BLaER1 treated with 17β-estradiol and CSF1 and Interleukin-3, amounts not matched to agents 10 nM and 100 nM (cell line): ENCODE measurements around the gene HPCAL4.
A peak's percentile ranks its signal among the peaks of the same experiment; 100 is the strongest.

Experiments used
- H3K27ac ChIP-seq, 11 experiments: shearing (Covaris generic); formaldehyde crosslinking; 2 replicates each; pipeline ENCODE4 v1.8.1; 2022
- H3K27me3 ChIP-seq, 11 experiments: shearing (Covaris generic); formaldehyde crosslinking; 2 replicates each; pipeline ENCODE4 v1.8.1; 2022
- H3K36me3 ChIP-seq, 11 experiments: shearing (Covaris generic); formaldehyde crosslinking; 2 replicates each; pipeline ENCODE4 v1.8.1; 2022
- H3K4me1 ChIP-seq, 10 experiments: shearing (Covaris generic); formaldehyde crosslinking; 2 replicates each; pipeline ENCODE4 v1.8.1; 2022
- H3K4me2 ChIP-seq, 11 experiments: shearing (Covaris generic); formaldehyde crosslinking; 2 replicates each; pipeline ENCODE4 v1.8.1; 2022
- H3K4me3 ChIP-seq, 10 experiments: shearing (Covaris generic); formaldehyde crosslinking; 2 replicates each; pipeline ENCODE4 v1.8.1; 2022
- H3K9ac ChIP-seq, 11 experiments: shearing (Covaris generic); formaldehyde crosslinking; 2 replicates each; pipeline ENCODE4 v1.8.1; 2022
- H3K9me3 ChIP-seq, 11 experiments: shearing (Covaris generic); formaldehyde crosslinking; replicated peaks in 1 of 11; 2 replicates each; pipeline ENCODE4 v1.8.1; 2022
- H4K20me1 ChIP-seq, 11 experiments: shearing (Covaris generic); formaldehyde crosslinking; 2 replicates each; pipeline ENCODE4 v1.8.1; 2022
- Cebpa-rat ChIP-seq, 11 experiments: shearing (Covaris generic); IDR thresholded peaks; 2 replicates each; pipeline ENCODE4 v1.8.1; 2022

Gene HPCAL4

GRCh38 chr1:39668111-39668510 lies 23.1 kb downstream of the HPCAL4 start:
- Histone ChIP-seq H3K4me2 (no peak overlapping the region), H3K27ac (no peak overlapping the region), H4K20me1 (peaks cover 0 to 7% (median 0%) of the 10 kb centered on the region in 11 experiments; a peak in 2 of 22 replicates), H3K9me3 (no peaks in the 10 kb centered on the region), H3K36me3 (no peaks in the 10 kb centered on the region), H3K4me3 (no peak overlapping the region), H3K4me1 (peaks cover 7 to 22% (median 19%) of the 10 kb centered on the region in 10 experiments; a peak in 19 of 20 replicates), H3K27me3 (peaks cover 20 to 28% (median 23%) of the 10 kb centered on the region in 11 experiments), H3K9ac (no peak overlapping the region)
- TF ChIP-seq Cebpa-rat (IDR thresholded peaks at IDR 0.05) = no peak

GRCh38 chr1:39666772-39667171 lies 24.5 kb downstream of the HPCAL4 start:
- Histone ChIP-seq H3K27ac (no peak overlapping the region), H4K20me1 (peaks cover 0 to 7% (median 0%) of the 10 kb centered on the region in 11 experiments; a peak in 1 of 22 replicates), H3K4me1 (peaks cover 7 to 12% (median 10%) of the 10 kb centered on the region in 10 experiments; a peak in 19 of 20 replicates), H3K27me3 (peaks cover 12 to 17% (median 15%) of the 10 kb centered on the region in 11 experiments), H3K9ac (no peak overlapping the region), H3K36me3 (no peaks in the 10 kb centered on the region), H3K4me2 (no peak overlapping the region), H3K4me3 (no peak overlapping the region), H3K9me3 (no peaks in the 10 kb centered on the region)
- TF ChIP-seq Cebpa-rat (IDR thresholded peaks at IDR 0.05) = no peak

GRCh38 chr1:39663559-39663958 lies 27.7 kb downstream of the HPCAL4 start:
- Histone ChIP-seq H4K20me1 (no peaks in the 10 kb centered on the region; a peak in 1 of 22 replicates), H3K27me3 (no peaks in the 10 kb centered on the region), H3K4me3 (no peak overlapping the region), H3K4me2 (no peak overlapping the region), H3K27ac (no peak overlapping the region), H3K4me1 (peaks cover 0 to 5% (median 2%) of the 10 kb centered on the region in 10 experiments; a peak in 9 of 20 replicates), H3K36me3 (no peaks in the 10 kb centered on the region), H3K9me3 (no peaks in the 10 kb centered on the region), H3K9ac (no peak overlapping the region)
- TF ChIP-seq Cebpa-rat (IDR thresholded peaks at IDR 0.05) = no peak

GRCh38 chr1:39662861-39663260 lies 28.4 kb downstream of the HPCAL4 start:
- Histone ChIP-seq H3K9me3 (no peaks in the 10 kb centered on the region), H3K4me2 (no peak overlapping the region), H3K27me3 (no peaks in the 10 kb centered on the region), H3K4me1 (peaks cover under 1 to 12% (median 9%) of the 10 kb centered on the region in 10 experiments; a peak in 18 of 20 replicates), H4K20me1 (no peaks in the 10 kb centered on the region; a peak in 1 of 22 replicates), H3K36me3 (no peaks in the 10 kb centered on the region), H3K4me3 (no peak overlapping the region), H3K27ac (no peak overlapping the region), H3K9ac (no peak overlapping the region)
- no peak for TF ChIP-seq Cebpa-rat (IDR thresholded peaks at IDR 0.05)

GRCh38 chr1:39659538-39659937 lies 31.7 kb downstream of the HPCAL4 start:
- H3K27ac ChIP-seq = no peak overlapping the region
- H3K4me1 ChIP-seq = peaks cover 13 to 31% (median 25%) of the 10 kb centered on the region in 10 experiments
- H3K9me3 ChIP-seq = no peaks in the 10 kb centered on the region
- H3K36me3 ChIP-seq = no peaks in the 10 kb centered on the region
- H3K27me3 ChIP-seq = no peaks in the 10 kb centered on the region
- H4K20me1 ChIP-seq = peaks cover 0 to 5% (median 0%) of the 10 kb centered on the region in 11 experiments; a peak in 1 of 22 replicates
- H3K4me2 ChIP-seq = no peak overlapping the region
- no peak overlapping the region for H3K4me3 ChIP-seq
- no peak for TF ChIP-seq Cebpa-rat (IDR thresholded peaks at IDR 0.05)
- H3K9ac ChIP-seq = no peak overlapping the region

- no peak for TF ChIP-seq Cebpa-rat (IDR thresholded peaks at IDR 0.05)
- no peaks in the 10 kb centered on the region for H3K27me3 ChIP-seq
- no peaks in the 10 kb centered on the region for H3K9me3 ChIP-seq
- H3K36me3 ChIP-seq = no peaks in the 10 kb centered on the region
- H3K4me3 ChIP-seq = no peak overlapping the region
- no peak overlapping the region for H3K9ac ChIP-seq
- no peak overlapping the region for H3K27ac ChIP-seq
- H3K4me2 ChIP-seq = peak overlapping the region in 1 of 11 experiments; percentile 74; a peak in 1 of 22 replicates
- H3K4me1 ChIP-seq = peaks cover 17 to 35% (median 26%) of the 10 kb centered on the region in 10 experiments
- H4K20me1 ChIP-seq = peaks cover 0 to 5% (median 0%) of the 10 kb centered on the region in 11 experiments; a peak in 1 of 22 replicates
These were observed 32.1 kb downstream of the HPCAL4 start for GRCh38 chr1:39659110-39659509.

GRCh38 chr1:39657923-39658485 lies 33.2 kb downstream of the HPCAL4 start:
- Histone ChIP-seq H3K4me1 (peaks cover 19 to 40% (median 27%) of the 10 kb centered on the region in 10 experiments), H3K9ac (peak overlapping the region in 4 of 11 experiments; percentile 4 to 43 (median 18); a peak in 1 of 22 replicates), H3K27me3 (no peaks in the 10 kb centered on the region), H3K4me3 (no peak overlapping the region), H3K27ac (peak overlapping the region in 7 of 11 experiments; percentile 5 to 73 (median 33); a peak in 8 of 22 replicates), H4K20me1 (peaks cover 0 to 5% (median 0%) of the 10 kb centered on the region in 11 experiments; a peak in 1 of 22 replicates), H3K4me2 (peak overlapping the region; percentile 30 to 74 (median 64)), H3K9me3 (no peaks in the 10 kb centered on the region), H3K36me3 (no peaks in the 10 kb centered on the region)
- TF ChIP-seq Cebpa-rat (IDR thresholded peaks at IDR 0.05) = no peak

- peak overlapping the region in 7 of 11 experiments; percentile 9 to 52 (median 26); a peak in 6 of 22 replicates for H3K9ac ChIP-seq
- peak overlapping the region; percentile 30 to 74 (median 64) for H3K4me2 ChIP-seq
- peak in 2 of 11 experiments; percentile 32 to 48; a peak in 1 of 22 replicates for TF ChIP-seq Cebpa-rat (IDR thresholded peaks at IDR 0.05)
- no peaks in the 10 kb centered on the region for H3K27me3 ChIP-seq
- H3K36me3 ChIP-seq = no peaks in the 10 kb centered on the region
- H4K20me1 ChIP-seq = peaks cover 0 to 5% (median 0%) of the 10 kb centered on the region in 11 experiments; a peak in 1 of 22 replicates
- H3K4me3 ChIP-seq = no peak overlapping the region
- peak overlapping the region in 8 of 11 experiments; percentile 17 to 73 (median 58); a peak in 14 of 22 replicates for H3K27ac ChIP-seq
- peaks cover 21 to 40% (median 28%) of the 10 kb centered on the region in 10 experiments for H3K4me1 ChIP-seq
- no peaks in the 10 kb centered on the region for H3K9me3 ChIP-seq
These were observed 33.8 kb downstream of the HPCAL4 start for GRCh38 chr1:39657402-39657801.

- Histone ChIP-seq H4K20me1 (peaks cover 0 to 5% (median 0%) of the 10 kb centered on the region in 11 experiments; a peak in 1 of 22 replicates), H3K36me3 (no peaks in the 10 kb centered on the region)
- no peak for TF ChIP-seq Cebpa-rat (IDR thresholded peaks at IDR 0.05)
These were observed 34.8 kb downstream of the HPCAL4 start for GRCh38 chr1:39656391-39656790.

More at GRCh38 chr1:39656391-39656790, 34.8 kb downstream of the HPCAL4 start:
- Histone ChIP-seq H3K4me3 (no peak overlapping the region), H3K9ac (peak overlapping the region in 5 of 11 experiments; percentile 11 to 52 (median 26); a peak in 4 of 22 replicates), H3K4me1 (peaks cover 22 to 40% (median 28%) of the 10 kb centered on the region in 10 experiments), H3K9me3 (no peaks in the 10 kb centered on the region), H3K27me3 (no peaks in the 10 kb centered on the region), H3K4me2 (peak overlapping the region in 8 of 11 experiments; percentile 58 to 74 (median 66); a peak in 15 of 22 replicates), H3K27ac (peak overlapping the region in 7 of 11 experiments; percentile 13 to 73 (median 55); a peak in 10 of 22 replicates)
